SHP77 treated with DMSO at 0.1 percent for 48 hours (cell line): Measurements from ENCODE around the gene C7orf57.
"Not testable (repeated sequence)": the region's sequence is repeated elsewhere in the genome, so short reads cannot be mapped to it uniquely, and the experiment has no call there.

Experiments used
- DNase-seq: peaks from one replicate; lab custom pipeline; 2025; lab: John Stamatoyannopoulos, UW

C7orf57 gene

GRCh38 chr7:48035967-48036478, 680 bp downstream of the C7orf57 start:
- no peak for DNase-seq

- no peak for DNase-seq
Measured at GRCh38 chr7:48038815-48039506, 3.6 kb downstream of the C7orf57 start.

- no peak for DNase-seq
Measured at GRCh38 chr7:48040944-48041652, 5.8 kb downstream of the C7orf57 start.

- no peak for DNase-seq
Measured at GRCh38 chr7:48041653-48041970, 6.3 kb downstream of the C7orf57 start.

GRCh38 chr7:48042216-48042615, 6.9 kb downstream of the C7orf57 start:
- no peak for DNase-seq

GRCh38 chr7:48042636-48043035, 7.3 kb downstream of the C7orf57 start:
- DNase-seq = no peak

- DNase-seq = no peak
Measured at GRCh38 chr7:48045195-48045765, 9.9 kb downstream of the C7orf57 start.

GRCh38 chr7:48046458-48046857, 11.1 kb downstream of the C7orf57 start:
- DNase-seq = no peak

- DNase-seq = no peak
Measured at GRCh38 chr7:48048113-48048512, 12.8 kb downstream of the C7orf57 start.

- DNase-seq = no peak
Measured at GRCh38 chr7:48049850-48050249, 14.5 kb downstream of the C7orf57 start.

- DNase-seq = no peak
Measured at GRCh38 chr7:48052748-48053147, 17.4 kb downstream of the C7orf57 start.

- no peak for DNase-seq
Measured at GRCh38 chr7:48053736-48054135, 18.4 kb downstream of the C7orf57 start.

- no peak for DNase-seq
Measured at GRCh38 chr7:48058990-48059389, 23.6 kb downstream of the C7orf57 start.

- no peak for DNase-seq
Measured at GRCh38 chr7:48059706-48060105, 24.4 kb downstream of the C7orf57 start.

GRCh38 chr7:48063985-48064384, 28.6 kb downstream of the C7orf57 start:
- no peak for DNase-seq

GRCh38 chr7:48067475-48067874, 32.1 kb downstream of the C7orf57 start:
- DNase-seq = no peak

- no peak for DNase-seq
Measured at GRCh38 chr7:48074204-48074654, 38.9 kb downstream of the C7orf57 start.

GRCh38 chr7:48077423-48077822, 42.1 kb downstream of the C7orf57 start:
- no peak for DNase-seq

- DNase-seq = no peak
Measured at GRCh38 chr7:48078470-48078869, 43.1 kb downstream of the C7orf57 start.

- not testable (repeated sequence) for DNase-seq
Measured at GRCh38 chr7:48082378-48082777, 47.0 kb downstream of the C7orf57 start.

GRCh38 chr7:48083114-48083830, 47.9 kb downstream of the C7orf57 start:
- no peak for DNase-seq

- no peak for DNase-seq
Measured at GRCh38 chr7:48084727-48085432, 49.5 kb downstream of the C7orf57 start.
